Measurements from ENCODE around the gene DMAC1. TPM values are rescaled to one million over a fixed set of nuclear protein-coding genes. Genes with fewer than 3 reads are reported as not detected.

The DMAC1 gene
- total RNA-seq, 1 experiment from 2014 or later, result 72.7 TPM

- H4K5ac ChIP-seq (ENCODE audit: insufficient read length, low read depth, low read length), result no peak overlapping the region
- no peak for TF ChIP-seq CTCF (conservative IDR thresholded peaks at IDR 0.05)
- Mint-ChIP-seq H3K27ac (no peak overlapping the region), H3K9me3 (no peaks in the 10 kb centered on the region), H3K36me3 (ENCODE audit: insufficient read depth in 1 of 3, low read depth in 3 of 3) (peaks cover 0 to 4% (median 2%) of the 10 kb centered on the region in 3 experiments; a peak in 3 of 7 replicates), H3K4me1 (peaks cover 13 to 14% of the 10 kb centered on the region in 2 experiments), H3K27me3 (ENCODE audit: low read depth) (peaks cover 4% of the 10 kb centered on the region; the same call in 1 of the 2 replicates), H3K4me3 (no peak overlapping the region)
- no peak overlapping the region for H3K14ac ChIP-seq (ENCODE audit: insufficient read depth, low read length)
- H3K18ac ChIP-seq (ENCODE audit: insufficient read length, low read depth, low read length), result no peak overlapping the region
- no peaks in the 10 kb centered on the region for H4K20me1 ChIP-seq (ENCODE audit: control insufficient read depth, insufficient read depth, insufficient read length)
- no peak overlapping the region for H2BK5ac ChIP-seq (ENCODE audit: insufficient read length, low read length)
- no peaks in the 10 kb centered on the region for H3K4me1 ChIP-seq (ENCODE audit: insufficient read depth, low read length)
- H3K9me3 ChIP-seq (ENCODE audit: control insufficient read depth, low read depth, low read length), result no peaks in the 10 kb centered on the region
- no peaks in the 10 kb centered on the region for H3K23me2 ChIP-seq (ENCODE audit: insufficient read length, low read depth, low read length, poor library complexity, severe bottlenecking)
- no peak overlapping the region for H2AK5ac ChIP-seq (ENCODE audit: insufficient read length, low read length)
- H2BK12ac ChIP-seq (ENCODE audit: insufficient read length, low read depth, low read length), result no peak overlapping the region
- H3K27me3 ChIP-seq (ENCODE audit: insufficient read depth, low read length), result peaks cover 2% of the 10 kb centered on the region; the same call in 1 of the 2 replicates
- H2BK120ac ChIP-seq (ENCODE audit: low read depth, low read length, poor library complexity, severe bottlenecking), result no peak overlapping the region
- H4K8ac ChIP-seq (replicated peaks; ENCODE audit: insufficient read length, low read depth, low read length), result no peak overlapping the region
- no peak for DNase-seq
- no peak overlapping the region for H3K9ac ChIP-seq (ENCODE audit: extremely low read depth, insufficient read length, low read length)
- H3K4me2 ChIP-seq (ENCODE audit: insufficient read depth, insufficient read length, low read length), result no peak overlapping the region
- no peak overlapping the region for H3K27ac ChIP-seq (ENCODE audit: insufficient read length, low read depth, low read length)
- no peaks in the 10 kb centered on the region for H3K79me2 ChIP-seq (ENCODE audit: insufficient read depth, low read length)
- WGBS (ENCODE audit: extremely low coverage, insufficient read length, low lambda C conversion rate), result no CpG with 5 or more reads among the region's 6 CpGs
- H3K23ac ChIP-seq (ENCODE audit: insufficient read length, low read depth, low read length), result no peak overlapping the region
- no peak overlapping the region for H3K56ac ChIP-seq (ENCODE audit: insufficient read length, low read depth, low read length)
- no peak overlapping the region for H4K91ac ChIP-seq (ENCODE audit: insufficient read length, low read depth, low read length)
- no peak overlapping the region for H3T11ph ChIP-seq (ENCODE audit: low read length)
- no peak overlapping the region for H2BK15ac ChIP-seq (ENCODE audit: low read depth, low read length)
- no peaks in the 10 kb centered on the region for H3K79me1 ChIP-seq (ENCODE audit: insufficient read depth, low read depth, low read length, poor library complexity, severe bottlenecking)
- H2BK20ac ChIP-seq (ENCODE audit: low read depth, low read length, poor library complexity, severe bottlenecking), result no peak overlapping the region
- no peak overlapping the region for H2AFZ ChIP-seq (ENCODE audit: low read length)
- no peak overlapping the region for H3K4ac ChIP-seq (ENCODE audit: low read depth, low read length)
Observed at GRCh38 chr9:7784472-7784871, 15.1 kb downstream of the DMAC1 start.

Data from H9 (cell line).